Measurements from ENCODE around the gene LRRC41.

LRRC41 gene

GRCh38 chr1:46289976-46290375 lies 13.4 kb downstream of the LRRC41 start:
- no peak for TF ChIP-seq GATA3 (IDR thresholded peaks at IDR 0.05; ENCODE audit: low read depth, low read length)
- no peak for TF ChIP-seq GATA2 (IDR thresholded peaks at IDR 0.05; ENCODE audit: low read depth, low read length)

- no peak for TF ChIP-seq GATA2 (IDR thresholded peaks at IDR 0.05; ENCODE audit: low read depth, low read length)
- TF ChIP-seq GATA3 (IDR thresholded peaks at IDR 0.05; ENCODE audit: low read depth, low read length), result no peak
These were observed 14.3 kb downstream of the LRRC41 start for GRCh38 chr1:46289134-46289494.

DNA sequence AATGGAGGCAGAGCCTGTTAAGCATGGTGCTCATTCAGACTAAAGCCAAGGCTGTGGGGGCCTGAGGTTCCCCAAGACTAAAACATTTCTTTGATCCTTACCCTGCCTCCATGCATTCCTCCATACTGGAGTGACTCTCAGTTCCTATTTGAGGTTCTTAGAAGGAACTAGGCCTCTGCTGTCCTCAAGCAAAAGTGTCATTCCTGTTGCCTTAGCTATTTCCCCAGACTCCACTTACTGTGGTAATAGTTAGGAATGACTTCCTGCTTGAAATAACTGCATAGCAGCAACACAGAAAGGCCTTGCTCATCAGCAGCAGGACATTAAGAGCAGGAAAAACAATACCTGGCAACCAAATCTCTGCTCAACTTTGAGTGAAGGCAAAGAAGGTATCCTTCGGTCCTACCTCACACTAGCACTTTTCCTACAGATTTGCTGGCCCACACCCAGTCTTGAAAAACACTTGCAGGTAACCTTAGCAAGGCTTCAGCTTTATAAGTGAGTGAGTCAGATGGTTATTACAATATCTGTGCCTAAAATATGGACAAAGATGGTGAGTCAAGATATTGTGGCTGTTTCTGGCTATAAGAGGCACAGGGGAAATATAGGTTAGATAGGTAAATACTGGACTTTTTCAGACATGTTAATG lies 14.8 kb downstream of the LRRC41 start:
- TF ChIP-seq GATA2 (IDR thresholded peaks at IDR 0.05; ENCODE audit: low read depth, low read length) (no peak), GATA3 (IDR thresholded peaks at IDR 0.05; ENCODE audit: low read depth, low read length) (no peak)

DNA sequence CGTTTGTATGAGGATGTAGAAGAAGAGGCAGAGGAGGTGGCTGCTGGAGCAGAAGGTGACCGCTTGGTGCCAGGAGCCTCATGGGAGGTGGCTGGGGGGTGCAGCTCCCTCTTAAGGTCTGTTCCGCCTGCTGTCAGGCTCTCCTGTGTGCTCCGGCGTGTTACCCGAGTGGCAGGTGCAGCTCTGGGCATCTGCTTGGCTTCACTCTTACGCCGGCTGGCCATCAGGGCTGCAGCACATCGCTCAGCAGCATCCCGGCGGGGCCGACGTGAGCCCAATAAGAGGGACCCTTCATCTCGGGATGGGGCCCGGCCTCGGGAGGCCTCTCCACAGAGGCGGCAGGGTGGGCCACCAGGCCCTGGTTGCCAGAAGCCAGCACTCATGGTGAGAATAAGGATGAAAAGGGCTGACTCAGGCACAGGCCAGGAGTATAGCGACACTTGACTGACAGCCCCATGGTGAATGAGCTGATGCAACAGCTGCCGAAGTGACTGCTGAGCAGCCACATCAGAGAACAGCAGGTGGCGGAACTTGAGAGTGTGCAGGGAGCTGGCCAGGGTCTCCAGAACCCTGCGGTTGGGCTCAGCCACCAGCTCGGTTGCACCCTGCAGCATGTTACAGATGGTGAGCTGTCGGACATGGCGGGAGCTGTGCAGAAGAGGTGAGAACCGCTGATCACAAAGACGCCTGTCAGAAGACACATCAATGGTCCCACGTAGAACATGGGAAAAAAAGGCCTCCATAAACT lies 17.5 kb downstream of the LRRC41 start:
- TF ChIP-seq GATA2 (IDR thresholded peaks at IDR 0.05; ENCODE audit: low read depth, low read length) (no peak), GATA3 (IDR thresholded peaks at IDR 0.05; ENCODE audit: low read depth, low read length) (no peak)

DNA sequence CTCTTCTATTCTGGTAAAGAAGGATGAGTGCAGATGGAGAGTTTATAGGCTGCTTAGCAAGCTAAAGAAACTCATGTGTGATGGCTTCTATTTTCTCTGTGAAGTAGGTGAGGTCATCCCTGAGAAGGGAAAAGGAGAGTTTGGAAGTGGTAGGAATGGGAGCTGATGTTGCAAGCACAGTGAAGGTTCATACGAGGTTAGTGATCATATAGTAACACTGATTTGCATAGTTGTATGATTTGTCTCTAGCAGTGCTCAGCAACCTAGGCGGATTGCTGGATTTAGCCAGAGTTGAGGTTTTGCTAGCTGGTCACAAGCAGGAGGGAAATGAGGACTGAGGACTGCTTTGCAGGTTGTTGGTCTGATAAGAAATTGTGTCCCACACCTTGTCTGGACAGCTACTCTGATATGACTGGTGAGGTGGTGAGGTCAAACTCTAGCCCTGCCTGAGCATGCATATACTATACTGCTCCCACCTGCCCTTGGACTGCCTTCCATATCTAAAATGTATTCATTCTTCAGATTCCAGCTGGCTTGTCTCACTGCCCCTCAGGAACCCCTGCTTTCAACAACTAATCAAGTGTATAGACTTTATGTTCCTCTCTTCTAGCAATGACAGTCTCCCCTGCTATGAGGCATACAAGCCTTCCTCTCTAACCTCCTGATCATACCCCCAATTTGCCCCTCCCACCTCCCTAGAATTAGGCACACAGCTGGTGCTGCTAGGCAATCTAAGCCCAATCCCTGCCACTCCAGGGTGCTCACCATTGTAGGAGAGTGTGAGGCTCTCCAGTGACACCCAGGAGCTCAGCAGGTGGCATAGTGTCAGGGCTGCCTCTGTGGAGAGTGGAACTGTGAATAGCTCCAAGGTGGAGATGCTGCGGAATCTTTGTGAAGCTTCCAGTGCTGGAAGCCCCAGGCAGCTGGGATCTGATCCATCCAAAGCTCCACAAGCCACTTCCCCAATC lies 18.5 kb downstream of the LRRC41 start:
- no peak for TF ChIP-seq GATA2 (IDR thresholded peaks at IDR 0.05; ENCODE audit: low read depth, low read length)
- no peak for TF ChIP-seq GATA3 (IDR thresholded peaks at IDR 0.05; ENCODE audit: low read depth, low read length)

DNA sequence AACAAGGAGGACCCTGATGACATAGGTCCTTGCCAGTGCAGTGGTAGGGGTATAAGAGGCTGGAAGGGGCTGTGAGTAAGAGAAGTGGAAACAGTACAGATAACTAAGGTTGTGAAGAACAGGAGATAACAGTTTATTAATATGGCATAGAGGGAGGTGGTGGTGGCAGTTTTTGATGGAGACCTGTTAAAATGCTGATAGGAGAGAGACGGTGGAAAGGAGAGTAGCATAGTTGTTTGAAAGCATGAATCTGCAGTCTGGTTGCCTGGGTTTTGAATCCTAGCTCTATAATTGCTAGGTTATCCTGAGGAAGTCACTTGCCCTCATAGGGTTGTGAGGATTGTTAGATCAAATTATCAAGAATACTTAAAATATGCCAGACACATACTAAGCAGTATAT lies 19.4 kb downstream of the LRRC41 start:
- TF ChIP-seq GATA3 (IDR thresholded peaks at IDR 0.05; ENCODE audit: low read depth, low read length) (no peak), GATA2 (IDR thresholded peaks at IDR 0.05; ENCODE audit: low read depth, low read length) (no peak)

GRCh38 chr1:46281021-46281420 lies 22.4 kb downstream of the LRRC41 start:
- TF ChIP-seq GATA3 (IDR thresholded peaks at IDR 0.05; ENCODE audit: low read depth, low read length) (no peak), GATA2 (IDR thresholded peaks at IDR 0.05; ENCODE audit: low read depth, low read length) (no peak)

DNA sequence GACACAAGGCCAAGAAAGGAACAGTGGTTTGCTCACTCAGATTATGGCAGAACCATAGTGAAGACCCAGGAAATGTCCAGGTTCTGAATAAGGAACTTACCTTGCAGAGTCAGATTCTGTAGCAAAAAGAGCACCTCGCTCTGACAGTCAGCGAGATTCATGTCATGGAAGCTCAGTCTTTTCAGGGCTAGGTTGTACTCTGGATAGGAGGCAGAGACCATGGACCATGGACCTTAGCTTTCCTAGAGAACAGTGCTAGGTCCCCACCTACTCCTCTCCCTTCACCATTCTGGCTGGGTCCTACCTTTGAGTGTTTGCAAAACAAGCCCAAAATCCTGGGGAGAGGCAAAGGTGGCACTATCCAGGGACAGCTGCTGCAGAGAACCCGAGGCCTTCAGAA lies 23.3 kb downstream of the LRRC41 start:
- TF ChIP-seq GATA2 (IDR thresholded peaks at IDR 0.05; ENCODE audit: low read depth, low read length), result no peak
- no peak for TF ChIP-seq GATA3 (IDR thresholded peaks at IDR 0.05; ENCODE audit: low read depth, low read length)

DNA sequence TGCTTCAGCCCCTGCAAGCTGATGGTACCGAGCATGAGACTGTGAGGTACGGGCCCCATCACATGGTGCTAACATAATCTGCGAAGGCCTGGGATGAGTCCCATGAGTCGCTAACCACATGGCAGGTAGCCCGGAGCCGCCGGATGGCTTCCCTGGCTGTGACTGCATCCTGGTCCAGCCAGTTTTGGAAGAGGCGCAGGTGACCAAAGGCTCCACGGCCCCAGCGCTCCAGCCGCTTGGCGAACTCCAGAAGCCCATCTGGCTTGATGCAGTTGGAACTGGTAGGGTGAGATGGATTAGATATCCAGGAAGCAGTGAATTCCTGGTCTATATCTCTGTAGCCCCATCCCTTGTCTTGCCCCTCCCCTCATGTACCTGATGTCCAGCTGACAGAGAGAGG lies 24.6 kb downstream of the LRRC41 start:
- TF ChIP-seq GATA3 (IDR thresholded peaks at IDR 0.05; ENCODE audit: low read depth, low read length) (no peak), GATA2 (IDR thresholded peaks at IDR 0.05; ENCODE audit: low read depth, low read length) (no peak)

- no peak for TF ChIP-seq GATA2 (IDR thresholded peaks at IDR 0.05; ENCODE audit: low read depth, low read length)
These were observed 25.6 kb downstream of the LRRC41 start for GRCh38 chr1:46277658-46278373.

GRCh38 chr1:46275030-46275337 lies 28.4 kb downstream of the LRRC41 start:
- TF ChIP-seq GATA3 (IDR thresholded peaks at IDR 0.05; ENCODE audit: low read depth, low read length) (no peak), GATA2 (IDR thresholded peaks at IDR 0.05; ENCODE audit: low read depth, low read length) (no peak)

DNA sequence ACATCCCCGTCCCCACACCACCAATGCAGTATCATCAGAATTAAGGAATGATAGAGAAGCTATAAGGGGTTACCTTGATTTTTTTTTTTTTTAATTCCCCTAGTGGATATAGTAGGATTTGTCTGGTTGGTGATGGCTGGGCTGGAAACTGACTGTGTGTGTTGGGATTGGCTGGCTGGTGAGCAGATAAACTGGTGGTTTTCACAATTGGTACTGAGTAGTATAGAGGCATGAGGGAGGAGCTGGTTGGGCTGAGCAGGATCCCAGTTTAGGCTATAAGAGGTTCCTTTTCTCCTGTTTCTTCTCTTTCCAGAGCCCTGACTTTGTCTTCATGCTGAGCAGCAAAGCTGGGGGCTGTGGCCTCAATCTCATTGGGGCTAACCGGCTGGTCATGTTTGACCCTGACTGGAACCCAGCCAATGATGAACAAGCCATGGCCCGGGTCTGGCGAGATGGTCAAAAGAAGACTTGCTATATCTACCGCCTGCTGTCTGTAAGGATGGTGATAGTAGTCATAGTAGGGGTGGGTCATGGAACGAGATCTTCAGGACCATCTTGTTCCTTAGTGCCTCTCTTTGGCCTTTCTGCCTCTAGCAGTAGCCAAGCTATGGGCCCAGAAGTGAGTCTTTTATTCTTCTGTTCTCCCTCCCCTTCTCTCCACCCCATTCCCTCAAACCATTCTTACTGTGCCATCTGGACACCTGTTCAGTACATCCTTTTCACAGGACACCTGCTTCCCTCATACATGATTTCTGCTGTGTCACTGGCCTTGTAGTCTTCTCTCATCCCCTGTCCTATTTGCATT lies 29.0 kb downstream of the LRRC41 start:
- TF ChIP-seq GATA3 (IDR thresholded peaks at IDR 0.05; ENCODE audit: low read depth, low read length) (no peak), GATA2 (IDR thresholded peaks at IDR 0.05; ENCODE audit: low read depth, low read length) (no peak)

DNA sequence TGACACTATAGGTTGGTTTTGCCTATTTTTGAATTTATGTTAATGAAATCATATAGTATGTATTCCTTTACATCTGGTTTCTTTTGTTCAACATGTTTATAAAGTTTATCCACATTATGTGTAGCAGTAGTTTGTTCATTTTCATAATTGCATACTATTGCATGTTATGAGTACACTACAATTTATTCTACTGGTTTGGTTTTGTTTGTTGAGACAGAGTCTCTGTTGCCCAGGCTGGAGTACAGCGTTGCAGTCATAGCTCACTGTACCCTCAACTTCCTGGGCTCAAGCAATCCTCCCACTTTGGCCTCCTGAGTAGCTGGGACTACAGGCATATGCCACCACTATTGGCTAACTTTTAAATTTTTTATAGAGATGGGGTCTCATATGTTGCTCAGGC lies 34.8 kb downstream of the LRRC41 start:
- TF ChIP-seq GATA2 (IDR thresholded peaks at IDR 0.05; ENCODE audit: low read depth, low read length) (no peak), GATA3 (IDR thresholded peaks at IDR 0.05; ENCODE audit: low read depth, low read length) (no peak)
